ENCODE measurements around the gene CYB5R2. TPM values are rescaled to one million over a fixed set of nuclear protein-coding genes. Genes with fewer than 3 reads are reported as not detected.

CYB5R2 gene
- total RNA-seq, 1 donor from 2014 or later, result 18.7 TPM

DNA sequence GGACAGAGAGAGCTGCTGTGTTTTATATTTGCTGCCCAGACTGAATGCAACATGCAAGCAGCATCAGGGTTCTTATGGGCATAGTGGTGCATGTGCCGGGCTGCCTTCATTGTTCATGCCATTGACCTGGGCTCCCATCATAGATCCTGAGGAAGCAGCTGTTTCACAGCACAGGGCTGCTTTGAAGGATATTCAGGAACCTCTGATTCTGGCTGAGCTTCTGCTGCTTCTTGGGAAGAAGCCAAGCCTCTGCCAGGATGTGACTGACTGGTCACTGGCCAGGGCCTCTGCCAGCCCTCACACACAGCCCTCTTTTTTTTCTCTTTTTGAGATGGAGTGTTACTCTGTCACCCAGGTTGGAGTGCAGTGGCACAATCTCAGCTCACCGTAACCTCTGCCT is 43.3 kb downstream of the CYB5R2 start:
- H3K4me3 ChIP-seq (ENCODE audit: low read depth, low read length), result no peak overlapping the region
- DNase-seq (ENCODE audit: low read depth), result no peak
- TF ChIP-seq, protein P1, sequence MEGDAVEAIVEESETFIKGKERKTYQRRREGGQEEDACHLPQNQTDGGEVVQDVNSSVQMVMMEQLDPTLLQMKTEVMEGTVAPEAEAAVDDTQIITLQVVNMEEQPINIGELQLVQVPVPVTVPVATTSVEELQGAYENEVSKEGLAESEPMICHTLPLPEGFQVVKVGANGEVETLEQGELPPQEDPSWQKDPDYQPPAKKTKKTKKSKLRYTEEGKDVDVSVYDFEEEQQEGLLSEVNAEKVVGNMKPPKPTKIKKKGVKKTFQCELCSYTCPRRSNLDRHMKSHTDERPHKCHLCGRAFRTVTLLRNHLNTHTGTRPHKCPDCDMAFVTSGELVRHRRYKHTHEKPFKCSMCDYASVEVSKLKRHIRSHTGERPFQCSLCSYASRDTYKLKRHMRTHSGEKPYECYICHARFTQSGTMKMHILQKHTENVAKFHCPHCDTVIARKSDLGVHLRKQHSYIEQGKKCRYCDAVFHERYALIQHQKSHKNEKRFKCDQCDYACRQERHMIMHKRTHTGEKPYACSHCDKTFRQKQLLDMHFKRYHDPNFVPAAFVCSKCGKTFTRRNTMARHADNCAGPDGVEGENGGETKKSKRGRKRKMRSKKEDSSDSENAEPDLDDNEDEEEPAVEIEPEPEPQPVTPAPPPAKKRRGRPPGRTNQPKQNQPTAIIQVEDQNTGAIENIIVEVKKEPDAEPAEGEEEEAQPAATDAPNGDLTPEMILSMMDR (conservative IDR thresholded peaks at IDR 0.05; ENCODE audit: low read depth, low read length), result no peak

DNA sequence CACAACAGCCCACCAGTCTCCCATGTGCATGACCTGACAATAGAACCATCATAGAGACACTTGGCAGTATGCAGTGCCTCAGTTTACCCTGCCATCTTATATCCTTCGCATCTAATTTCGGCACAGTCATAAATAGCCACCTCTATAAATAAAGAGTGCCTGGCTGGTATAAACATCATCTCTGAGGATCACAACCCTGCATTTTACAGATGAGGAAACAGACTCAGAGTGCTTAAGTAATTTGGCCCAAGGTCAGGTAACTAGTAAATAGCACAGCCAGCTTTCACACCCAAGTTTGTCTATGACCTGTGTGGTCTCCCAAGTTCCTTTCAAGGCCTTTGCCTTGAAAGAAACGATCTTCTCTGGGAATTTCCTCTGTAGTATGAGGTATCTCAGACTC is 44.6 kb downstream of the CYB5R2 start:
- H3K4me3 ChIP-seq (ENCODE audit: low read depth, low read length), result no peak overlapping the region
- TF ChIP-seq, protein P1 (conservative IDR thresholded peaks at IDR 0.05; ENCODE audit: low read depth, low read length), result no peak

GRCh38 chr11:7622721-7623120 is 50.6 kb downstream of the CYB5R2 start:
- TF ChIP-seq, protein P1 (conservative IDR thresholded peaks at IDR 0.05; ENCODE audit: low read depth, low read length), result no peak
- no peak overlapping the region for H3K4me3 ChIP-seq (ENCODE audit: low read depth, low read length)

More for the DNA sequence above, 44.6 kb downstream of the CYB5R2 start:
- DNase-seq (ENCODE audit: low read depth), result no peak

DNA sequence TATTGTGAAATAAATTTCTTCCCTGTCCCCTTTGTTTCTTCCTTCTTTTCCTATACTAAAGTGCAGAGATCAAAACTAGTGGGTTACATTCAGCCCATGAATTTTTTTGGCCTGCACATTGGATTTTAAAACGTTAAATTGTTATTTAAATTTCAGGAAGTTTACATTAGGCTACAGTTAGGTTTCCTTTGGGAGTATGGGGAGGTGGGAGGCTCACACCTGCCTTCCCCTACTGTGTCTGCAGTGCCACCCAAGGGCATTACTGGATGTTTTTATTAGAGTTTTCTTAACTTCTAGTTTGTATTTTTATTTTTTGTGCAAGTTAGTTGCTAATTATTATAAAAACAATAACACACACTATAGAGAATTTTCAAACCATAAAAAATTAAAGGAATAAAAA is 51.7 kb downstream of the CYB5R2 start:
- H3K4me3 ChIP-seq (ENCODE audit: low read depth, low read length), result no peak overlapping the region
- TF ChIP-seq, protein P1 (conservative IDR thresholded peaks at IDR 0.05; ENCODE audit: low read depth, low read length), result no peak
- no peak for DNase-seq (ENCODE audit: low read depth)

More at GRCh38 chr11:7622721-7623120, 50.6 kb downstream of the CYB5R2 start:
- no peak for DNase-seq (ENCODE audit: low read depth)

GRCh38 chr11:7621090-7621489 is 52.2 kb downstream of the CYB5R2 start:
- H3K4me3 ChIP-seq (ENCODE audit: low read depth, low read length), result no peak overlapping the region
- no peak for DNase-seq (ENCODE audit: low read depth)
- TF ChIP-seq, protein P1 (conservative IDR thresholded peaks at IDR 0.05; ENCODE audit: low read depth, low read length), result no peak

DNA sequence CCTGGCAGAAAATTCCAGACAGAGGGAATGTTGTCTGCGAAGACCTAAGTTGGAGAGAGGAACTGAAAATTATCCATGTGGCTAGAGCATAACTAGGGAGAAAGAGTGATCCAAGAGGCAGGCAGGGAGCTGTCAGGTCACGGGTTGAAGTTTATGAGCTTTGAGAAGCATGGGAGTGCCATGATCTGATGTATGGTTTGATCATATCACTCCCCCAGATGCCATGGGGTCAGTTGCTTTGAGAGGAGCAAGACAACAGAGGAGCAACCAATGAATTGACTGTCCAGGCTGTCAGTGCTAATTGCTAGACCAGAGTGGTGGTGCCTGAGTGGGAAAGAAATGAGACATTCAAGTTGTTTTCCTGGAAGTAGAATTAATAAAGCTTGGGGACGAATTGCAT is 54.0 kb downstream of the CYB5R2 start:
- no peak for DNase-seq (ENCODE audit: low read depth)
- TF ChIP-seq, protein P1 (conservative IDR thresholded peaks at IDR 0.05; ENCODE audit: low read depth, low read length), result no peak
- H3K4me3 ChIP-seq (ENCODE audit: low read depth, low read length), result no peak overlapping the region

- no peak overlapping the region for H3K4me3 ChIP-seq (ENCODE audit: low read depth, low read length)
- TF ChIP-seq, protein P1 (conservative IDR thresholded peaks at IDR 0.05; ENCODE audit: low read depth, low read length), result no peak
- DNase-seq (ENCODE audit: low read depth), result no peak
Measured at GRCh38 chr11:7617032-7617431, 56.3 kb downstream of the CYB5R2 start.
